Measurements from ENCODE around the gene ZNF827.

ZNF827 gene

GRCh38 chr4:145876531-145877180 lies 62.0 kb downstream of the ZNF827 start:
- DNase-seq (ENCODE audit: extremely low spot score) = no peak
- POLR2A ChIA-PET = no interaction called here
- TF ChIP-seq FOXM1 (IDR thresholded peaks at IDR 0.05; ENCODE audit: borderline replicate concordance) (no peak), FOXA1 (IDR thresholded peaks at IDR 0.05) (no peak), ZNF384 (IDR thresholded peaks at IDR 0.05) (no peak), PKNOX1 (IDR thresholded peaks at IDR 0.05) (no peak), ELF4 (IDR thresholded peaks at IDR 0.05) (no peak), BHLHE40 (IDR thresholded peaks at IDR 0.05; ENCODE audit: borderline replicate concordance) (no peak), FOXK2 (IDR thresholded peaks at IDR 0.05) (no peak), NFRKB (IDR thresholded peaks at IDR 0.05) (no peak), ARNT (IDR thresholded peaks at IDR 0.05) (no peak)
- CTCF ChIA-PET = interaction anchor here (1.0 kb wide), 1 partner anchor 14 kb away, joined by 6 read pairs; no protein-coding TSS in a partner anchor

DNA sequence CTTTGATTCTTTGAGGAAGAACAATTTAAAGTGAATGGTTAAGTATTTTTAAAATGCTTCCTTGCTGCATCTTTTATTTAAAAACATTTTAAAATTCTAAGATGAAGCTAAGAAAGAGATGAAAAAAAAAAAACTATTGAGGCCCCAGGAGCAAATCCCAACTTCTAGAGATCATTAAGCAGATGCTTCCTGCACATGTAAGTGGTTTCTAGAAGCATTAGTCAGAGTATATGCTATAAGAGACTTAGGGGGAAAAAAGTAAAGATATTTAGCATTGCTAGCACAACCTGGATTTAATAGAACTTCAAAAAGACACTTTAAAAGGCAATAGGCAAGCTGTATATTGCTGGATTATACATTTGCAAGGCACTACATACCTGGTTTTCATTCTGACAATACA lies 64.7 kb downstream of the ZNF827 start:
- DNase-seq (ENCODE audit: extremely low spot score) = no peak
- ChIA-PET POLR2A (no interaction called here), CTCF (no interaction called here)
- TF ChIP-seq SP1 (IDR thresholded peaks at IDR 0.05) (no peak), TARDBP (IDR thresholded peaks at IDR 0.05) (no peak), NFRKB (IDR thresholded peaks at IDR 0.05) (no peak), ARNT (IDR thresholded peaks at IDR 0.05) (no peak), BHLHE40 (IDR thresholded peaks at IDR 0.05; ENCODE audit: borderline replicate concordance) (no peak), HDGF (IDR thresholded peaks at IDR 0.05; ENCODE audit: borderline replicate concordance) (no peak), PKNOX1 (IDR thresholded peaks at IDR 0.05) (no peak), CTBP1 (IDR thresholded peaks at IDR 0.05; ENCODE audit: borderline replicate concordance) (no peak), ELF4 (IDR thresholded peaks at IDR 0.05) (no peak), L3MBTL2 (conservative IDR thresholded peaks at IDR 0.05) (no peak), ZNF384 (IDR thresholded peaks at IDR 0.05) (no peak), LEF1 (IDR thresholded peaks at IDR 0.05; ENCODE audit: borderline replicate concordance) (no peak), FOXK2 (IDR thresholded peaks at IDR 0.05) (no peak), FOXA1 (IDR thresholded peaks at IDR 0.05) (no peak), FOXM1 (IDR thresholded peaks at IDR 0.05; ENCODE audit: borderline replicate concordance) (no peak)

- CTCF ChIA-PET = interaction anchor here (0.6 kb wide), 1 partner anchor 85 kb away, joined by 3 read pairs; no protein-coding TSS in a partner anchor
- POLR2A ChIA-PET = no interaction called here
- TF ChIP-seq LEF1 (IDR thresholded peaks at IDR 0.05; ENCODE audit: borderline replicate concordance) (no peak), TARDBP (IDR thresholded peaks at IDR 0.05) (no peak), ZNF384 (IDR thresholded peaks at IDR 0.05) (no peak), CTBP1 (IDR thresholded peaks at IDR 0.05; ENCODE audit: borderline replicate concordance) (no peak), FOXK2 (IDR thresholded peaks at IDR 0.05) (no peak), FOXA1 (IDR thresholded peaks at IDR 0.05) (no peak), FOXM1 (IDR thresholded peaks at IDR 0.05; ENCODE audit: borderline replicate concordance) (no peak), NFRKB (IDR thresholded peaks at IDR 0.05) (no peak), SP1 (IDR thresholded peaks at IDR 0.05) (no peak), HDGF (IDR thresholded peaks at IDR 0.05; ENCODE audit: borderline replicate concordance) (no peak), ARNT (IDR thresholded peaks at IDR 0.05) (no peak), SUZ12 (IDR thresholded peaks at IDR 0.05) (no peak), PKNOX1 (IDR thresholded peaks at IDR 0.05) (no peak), BHLHE40 (IDR thresholded peaks at IDR 0.05; ENCODE audit: borderline replicate concordance) (no peak), L3MBTL2 (conservative IDR thresholded peaks at IDR 0.05) (no peak), ELF4 (IDR thresholded peaks at IDR 0.05) (no peak)
- no peak for DNase-seq (ENCODE audit: extremely low spot score)
Observed at GRCh38 chr4:145871209-145871608, 67.4 kb downstream of the ZNF827 start.

DNA sequence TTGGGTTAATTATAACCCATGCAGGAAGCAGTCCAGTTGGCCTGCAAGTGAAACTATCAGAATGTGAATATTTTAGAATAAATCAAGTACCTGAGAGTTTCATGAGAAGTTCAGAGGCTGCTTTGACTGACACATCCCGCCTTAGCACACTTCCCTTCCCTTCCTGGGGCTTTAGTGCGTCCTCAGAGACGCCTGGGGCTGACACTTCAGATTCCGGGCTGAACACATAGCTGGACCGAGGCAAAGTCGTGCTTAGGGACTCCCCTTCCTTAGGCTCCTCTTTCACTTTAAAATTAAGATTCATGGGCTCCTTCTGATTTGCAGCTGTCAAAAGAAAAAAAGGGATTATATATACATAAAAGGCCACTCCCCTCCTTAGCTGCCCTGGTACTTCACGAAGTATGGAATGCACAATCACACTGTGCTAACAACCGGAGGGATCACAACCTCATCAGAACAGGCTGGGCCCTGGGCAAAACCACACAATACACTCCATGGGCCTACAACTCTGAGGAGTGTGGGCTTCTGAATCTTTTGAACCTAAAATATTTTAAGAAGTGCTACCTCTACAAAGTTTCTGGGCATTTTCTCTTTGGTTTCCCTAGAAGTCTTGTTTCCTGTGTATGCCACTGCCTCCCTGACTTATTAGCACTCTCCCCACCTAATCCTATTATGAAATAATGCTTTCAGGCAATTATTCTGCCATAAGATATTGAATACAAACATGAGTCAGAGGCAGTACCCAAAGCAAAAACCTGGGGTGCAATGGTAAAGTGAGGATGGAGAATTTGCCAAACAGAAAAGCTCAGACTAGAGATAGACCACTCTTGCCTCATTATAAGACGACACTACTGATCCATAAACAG lies 68.2 kb downstream of the ZNF827 start:
- ChIA-PET POLR2A (no interaction called here), CTCF (interaction anchor here (1.6 kb wide), 1 partner anchor 9 kb away, joined by 3 read pairs; no protein-coding TSS in a partner anchor)
- no peak for DNase-seq (ENCODE audit: extremely low spot score)
- no peak for TF ChIP-seq L3MBTL2 (conservative IDR thresholded peaks at IDR 0.05)
- no peak for TF ChIP-seq HDGF (IDR thresholded peaks at IDR 0.05; ENCODE audit: borderline replicate concordance)
- TF ChIP-seq LEF1 (IDR thresholded peaks at IDR 0.05; ENCODE audit: borderline replicate concordance) = no peak
- TF ChIP-seq BHLHE40 (IDR thresholded peaks at IDR 0.05; ENCODE audit: borderline replicate concordance) = no peak
- TF ChIP-seq ZNF384 (IDR thresholded peaks at IDR 0.05) = no peak
- no peak for TF ChIP-seq FOXA1 (IDR thresholded peaks at IDR 0.05)
- TF ChIP-seq ARNT (IDR thresholded peaks at IDR 0.05) = no peak
- TF ChIP-seq SUZ12 (IDR thresholded peaks at IDR 0.05) = no peak
- no peak for TF ChIP-seq TARDBP (IDR thresholded peaks at IDR 0.05)
- no peak for TF ChIP-seq ELF4 (IDR thresholded peaks at IDR 0.05)
- no peak for TF ChIP-seq CTBP1 (IDR thresholded peaks at IDR 0.05; ENCODE audit: borderline replicate concordance)
- TF ChIP-seq PKNOX1 (IDR thresholded peaks at IDR 0.05) = no peak
- no peak for TF ChIP-seq NFRKB (IDR thresholded peaks at IDR 0.05)
- TF ChIP-seq FOXK2 (IDR thresholded peaks at IDR 0.05) = no peak
- TF ChIP-seq FOXM1 (IDR thresholded peaks at IDR 0.05; ENCODE audit: borderline replicate concordance) = no peak
- no peak for TF ChIP-seq SP1 (IDR thresholded peaks at IDR 0.05)

Measured in HEK293T (cell line).